Measurements from ENCODE around the gene BIRC6. TPM values are rescaled to one million over a fixed set of nuclear protein-coding genes. Genes with fewer than 3 reads are reported as not detected.

BIRC6 gene
- total and polyA plus RNA-seq, 3 donors from 2014 or later: 48.9 to 182 (median 177) TPM

DNA sequence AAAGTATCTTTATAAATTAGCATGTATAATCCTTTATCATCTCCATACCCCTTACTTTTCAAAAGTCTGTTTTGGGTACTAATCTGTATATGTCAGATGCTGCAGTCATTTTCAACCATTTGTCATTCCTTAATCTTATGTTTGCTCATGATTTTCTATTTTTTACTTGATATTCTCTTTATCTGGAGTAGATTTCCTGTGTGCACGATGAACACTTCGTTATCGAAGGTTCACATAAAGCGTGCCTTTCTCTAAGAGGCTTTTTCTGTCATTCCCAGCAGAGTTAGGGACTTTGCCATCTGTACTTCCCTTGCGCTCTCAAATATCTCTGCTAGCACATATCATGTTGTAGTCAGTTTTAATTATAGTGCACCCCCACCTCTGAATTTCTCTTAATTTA lies 123.2 kb downstream of the BIRC6 start:
- intact Hi-C loops (cut with DNase I; ENCODE audit: low total_unique reads): no loop called here
- Histone ChIP-seq H3K9me3 (no peaks in the 10 kb centered on the region), H3K36me3 (ENCODE audit: low read depth, missing control alignments) (no peaks in the 10 kb centered on the region), H3K4me1 (no peaks in the 10 kb centered on the region), H3K4me3 (no peak overlapping the region), H3K27ac (no peak overlapping the region), H3K27me3 (no peaks in the 10 kb centered on the region)
- 70 to 81% methylated on average over 5 of the region's 5 CpGs for WGBS, 2 donors
- no peak for DNase-seq
- TF ChIP-seq, protein P1, sequence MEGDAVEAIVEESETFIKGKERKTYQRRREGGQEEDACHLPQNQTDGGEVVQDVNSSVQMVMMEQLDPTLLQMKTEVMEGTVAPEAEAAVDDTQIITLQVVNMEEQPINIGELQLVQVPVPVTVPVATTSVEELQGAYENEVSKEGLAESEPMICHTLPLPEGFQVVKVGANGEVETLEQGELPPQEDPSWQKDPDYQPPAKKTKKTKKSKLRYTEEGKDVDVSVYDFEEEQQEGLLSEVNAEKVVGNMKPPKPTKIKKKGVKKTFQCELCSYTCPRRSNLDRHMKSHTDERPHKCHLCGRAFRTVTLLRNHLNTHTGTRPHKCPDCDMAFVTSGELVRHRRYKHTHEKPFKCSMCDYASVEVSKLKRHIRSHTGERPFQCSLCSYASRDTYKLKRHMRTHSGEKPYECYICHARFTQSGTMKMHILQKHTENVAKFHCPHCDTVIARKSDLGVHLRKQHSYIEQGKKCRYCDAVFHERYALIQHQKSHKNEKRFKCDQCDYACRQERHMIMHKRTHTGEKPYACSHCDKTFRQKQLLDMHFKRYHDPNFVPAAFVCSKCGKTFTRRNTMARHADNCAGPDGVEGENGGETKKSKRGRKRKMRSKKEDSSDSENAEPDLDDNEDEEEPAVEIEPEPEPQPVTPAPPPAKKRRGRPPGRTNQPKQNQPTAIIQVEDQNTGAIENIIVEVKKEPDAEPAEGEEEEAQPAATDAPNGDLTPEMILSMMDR (IDR thresholded peaks at IDR 0.05): no peak
- no peak for TF ChIP-seq POLR2A (IDR thresholded peaks at IDR 0.05)

DNA sequence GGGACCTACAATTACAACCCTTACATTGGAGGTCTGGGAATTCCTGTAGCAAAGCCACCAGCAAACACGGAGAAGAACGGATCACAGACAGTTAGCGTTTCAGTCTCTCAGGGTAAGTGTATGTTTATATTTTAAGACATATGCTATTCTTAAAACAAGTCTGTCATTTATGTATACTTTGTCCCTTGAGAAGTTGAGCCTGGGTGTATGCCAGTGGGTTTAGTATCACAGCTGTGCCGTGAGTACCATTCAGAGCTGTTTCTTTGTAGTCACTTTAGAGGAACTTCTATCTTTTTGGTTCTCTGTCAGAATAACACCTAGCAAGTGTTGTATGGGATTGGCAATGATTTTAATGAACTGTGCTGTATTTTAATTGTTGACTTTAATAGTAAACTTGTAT lies 125.6 kb downstream of the BIRC6 start:
- DNase-seq: no peak
- Histone ChIP-seq H3K27ac (no peak overlapping the region), H3K27me3 (no peaks in the 10 kb centered on the region), H3K4me3 (no peak overlapping the region), H3K36me3 (ENCODE audit: low read depth, missing control alignments) (no peaks in the 10 kb centered on the region), H3K4me1 (no peaks in the 10 kb centered on the region), H3K9me3 (no peaks in the 10 kb centered on the region)
- intact Hi-C loops (cut with DNase I; ENCODE audit: low total_unique reads): no loop called here
- WGBS, 2 donors: 91% methylated on average over 4 of the region's 4 CpGs
- no peak for TF ChIP-seq POLR2A (IDR thresholded peaks at IDR 0.05)
- TF ChIP-seq, protein P1 (IDR thresholded peaks at IDR 0.05): no peak

GRCh38 chr2:32484937-32485336 lies 128.1 kb downstream of the BIRC6 start:
- Histone ChIP-seq H3K27me3 (no peaks in the 10 kb centered on the region), H3K36me3 (ENCODE audit: low read depth, missing control alignments) (no peaks in the 10 kb centered on the region), H3K9me3 (no peaks in the 10 kb centered on the region), H3K27ac (no peak overlapping the region), H3K4me1 (no peaks in the 10 kb centered on the region), H3K4me3 (no peak overlapping the region)
- no peak for TF ChIP-seq POLR2A (IDR thresholded peaks at IDR 0.05)
- TF ChIP-seq, protein P1 (IDR thresholded peaks at IDR 0.05): no peak
- no peak for DNase-seq
- WGBS, 2 donors: 72 to 79% methylated on average over 4 of the region's 4 CpGs
- intact Hi-C loops (cut with DNase I; ENCODE audit: low total_unique reads): no loop called here

GRCh38 chr2:32485399-32485798 lies 128.6 kb downstream of the BIRC6 start:
- no peak for TF ChIP-seq POLR2A (IDR thresholded peaks at IDR 0.05)
- TF ChIP-seq, protein P1 (IDR thresholded peaks at IDR 0.05): no peak
- Histone ChIP-seq H3K27me3 (no peaks in the 10 kb centered on the region), H3K4me3 (no peak overlapping the region), H3K9me3 (no peaks in the 10 kb centered on the region), H3K4me1 (no peaks in the 10 kb centered on the region), H3K36me3 (ENCODE audit: low read depth, missing control alignments) (no peaks in the 10 kb centered on the region), H3K27ac (no peak overlapping the region)
- intact Hi-C loops (cut with DNase I; ENCODE audit: low total_unique reads): no loop called here
- WGBS, 2 donors: 92 to 97% methylated on average over 3 of the region's 3 CpGs
- no peak for DNase-seq

DNA sequence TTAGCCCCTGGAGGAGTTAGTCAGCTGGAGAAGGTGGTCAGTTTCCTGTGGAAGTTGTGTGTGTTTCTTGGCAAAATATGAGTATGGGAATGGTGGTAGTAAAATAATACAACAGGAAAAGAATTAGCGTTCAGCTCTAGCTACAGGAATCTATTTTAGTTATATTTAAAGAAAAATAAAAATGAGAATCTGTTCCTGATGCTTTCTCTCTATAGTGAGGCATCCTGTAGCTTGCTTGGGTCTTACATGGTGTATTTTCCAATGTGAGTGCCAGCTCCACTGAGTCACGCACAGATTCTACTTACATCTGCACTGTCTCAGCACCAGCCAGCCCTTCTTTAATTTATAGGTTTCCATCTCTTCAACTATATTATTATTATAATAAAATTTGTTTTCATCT lies 132.2 kb downstream of the BIRC6 start:
- Histone ChIP-seq H3K4me1 (no peaks in the 10 kb centered on the region), H3K27ac (no peak overlapping the region), H3K4me3 (no peak overlapping the region), H3K9me3 (no peaks in the 10 kb centered on the region), H3K27me3 (no peaks in the 10 kb centered on the region), H3K36me3 (ENCODE audit: low read depth, missing control alignments) (no peaks in the 10 kb centered on the region)
- WGBS, 2 donors: 91 to 92% methylated on average over 2 of the region's 2 CpGs
- no peak for DNase-seq
- intact Hi-C loops (cut with DNase I; ENCODE audit: low total_unique reads): no loop called here
- TF ChIP-seq, protein P1 (IDR thresholded peaks at IDR 0.05): no peak
- TF ChIP-seq POLR2A (IDR thresholded peaks at IDR 0.05): no peak

All from testis (tissue), 3 donors.